Measurements from ENCODE around the gene STRBP.
A peak's percentile ranks its signal among the peaks of the same experiment; 100 is the strongest.

The STRBP gene

DNA sequence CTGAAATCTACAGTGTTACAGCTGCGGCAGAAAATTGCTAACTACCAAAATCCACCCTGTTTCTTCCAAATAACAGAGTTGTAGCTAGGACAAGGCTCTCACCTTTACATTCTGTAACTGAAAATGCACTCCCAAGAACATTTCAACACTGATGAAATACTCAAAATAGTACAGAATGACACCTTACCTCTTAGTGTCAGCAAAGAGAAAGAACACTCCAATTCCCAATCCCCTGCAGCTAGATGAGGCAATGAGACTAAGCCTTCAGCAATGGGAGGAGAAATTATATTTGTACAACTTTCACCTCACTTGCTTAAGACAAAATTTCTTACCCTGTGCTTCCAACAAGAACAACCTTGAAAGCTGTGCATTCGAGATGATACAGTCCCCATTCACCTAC lies 31.2 kb downstream of the STRBP start:
- TF ChIP-seq, protein P1, sequence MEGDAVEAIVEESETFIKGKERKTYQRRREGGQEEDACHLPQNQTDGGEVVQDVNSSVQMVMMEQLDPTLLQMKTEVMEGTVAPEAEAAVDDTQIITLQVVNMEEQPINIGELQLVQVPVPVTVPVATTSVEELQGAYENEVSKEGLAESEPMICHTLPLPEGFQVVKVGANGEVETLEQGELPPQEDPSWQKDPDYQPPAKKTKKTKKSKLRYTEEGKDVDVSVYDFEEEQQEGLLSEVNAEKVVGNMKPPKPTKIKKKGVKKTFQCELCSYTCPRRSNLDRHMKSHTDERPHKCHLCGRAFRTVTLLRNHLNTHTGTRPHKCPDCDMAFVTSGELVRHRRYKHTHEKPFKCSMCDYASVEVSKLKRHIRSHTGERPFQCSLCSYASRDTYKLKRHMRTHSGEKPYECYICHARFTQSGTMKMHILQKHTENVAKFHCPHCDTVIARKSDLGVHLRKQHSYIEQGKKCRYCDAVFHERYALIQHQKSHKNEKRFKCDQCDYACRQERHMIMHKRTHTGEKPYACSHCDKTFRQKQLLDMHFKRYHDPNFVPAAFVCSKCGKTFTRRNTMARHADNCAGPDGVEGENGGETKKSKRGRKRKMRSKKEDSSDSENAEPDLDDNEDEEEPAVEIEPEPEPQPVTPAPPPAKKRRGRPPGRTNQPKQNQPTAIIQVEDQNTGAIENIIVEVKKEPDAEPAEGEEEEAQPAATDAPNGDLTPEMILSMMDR (IDR thresholded peaks at IDR 0.05; ENCODE audit: insufficient read depth, low read depth, low read length, missing control alignments), result no peak

DNA sequence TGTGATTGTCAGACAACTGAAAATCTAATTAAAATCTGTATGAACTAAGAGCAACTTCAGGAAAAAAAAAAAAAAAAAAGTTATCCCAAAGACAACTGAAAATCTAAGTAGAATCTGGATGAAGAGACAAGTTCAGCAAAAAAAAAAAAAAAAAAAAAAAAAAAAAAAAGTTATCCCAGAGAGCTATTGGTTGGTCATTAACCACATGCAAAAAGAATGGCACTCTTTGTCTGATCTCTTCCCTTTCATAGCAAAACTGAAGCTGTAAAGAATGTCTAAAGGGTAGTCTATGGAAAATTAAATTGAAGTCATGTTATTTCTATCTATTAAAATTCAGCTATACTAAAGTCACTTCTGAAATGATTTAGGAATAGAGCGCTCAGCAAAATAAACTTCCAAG lies 32.9 kb downstream of the STRBP start:
- TF ChIP-seq, protein P1 (IDR thresholded peaks at IDR 0.05; ENCODE audit: insufficient read depth, low read depth, low read length, missing control alignments), result no peak
- H3K4me3 ChIP-seq (ENCODE audit: low read length), result no peak overlapping the region
- DNase-seq (ENCODE audit: low read depth), result no peak

More for the DNA sequence above, 31.2 kb downstream of the STRBP start:
- no peak overlapping the region for H3K4me3 ChIP-seq (ENCODE audit: low read length)
- DNase-seq (ENCODE audit: low read depth), result no peak

DNA sequence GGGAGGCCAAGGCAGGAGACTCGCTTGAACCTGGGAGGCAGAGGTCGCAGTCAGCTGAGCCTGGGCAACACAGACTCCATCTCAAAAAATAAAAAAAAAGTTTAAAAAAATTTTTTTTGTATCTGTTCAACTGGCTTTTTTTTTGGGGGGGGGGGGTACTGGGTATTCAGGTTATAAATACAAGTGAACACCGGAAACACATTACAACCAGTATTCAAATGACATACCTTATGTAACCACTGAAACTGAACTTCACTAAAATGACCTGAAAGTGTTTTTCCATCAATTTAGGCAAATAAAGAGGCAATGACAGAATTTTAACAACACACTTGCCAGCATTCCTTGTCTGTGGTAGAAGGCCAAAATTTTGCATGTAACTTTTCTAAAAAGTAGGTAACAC lies 33.5 kb downstream of the STRBP start:
- no peak for DNase-seq (ENCODE audit: low read depth)
- TF ChIP-seq, protein P1 (IDR thresholded peaks at IDR 0.05; ENCODE audit: insufficient read depth, low read depth, low read length, missing control alignments), result no peak
- H3K4me3 ChIP-seq (ENCODE audit: low read length), result no peak overlapping the region

DNA sequence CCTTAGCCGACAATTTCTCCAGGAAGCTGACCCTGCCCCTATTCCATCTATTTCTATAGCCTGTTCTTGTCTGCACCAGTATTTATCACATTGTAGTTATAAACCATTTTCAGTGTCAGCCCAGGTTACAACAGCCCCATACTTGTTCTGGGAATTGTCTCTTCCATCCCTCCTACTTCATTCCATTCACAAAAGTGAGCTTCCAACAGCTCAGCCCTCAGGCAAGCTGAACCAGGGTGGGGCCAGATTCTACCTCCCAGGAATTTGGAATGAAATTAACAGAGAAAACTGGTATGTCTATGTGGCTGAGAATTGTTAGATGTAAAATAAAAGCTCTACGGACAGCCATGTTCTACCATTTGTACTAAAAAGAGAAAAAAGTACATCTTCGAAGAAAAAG lies 36.1 kb downstream of the STRBP start:
- peak; percentile 13 for DNase-seq (ENCODE audit: low read depth)
- TF ChIP-seq, protein P1 (IDR thresholded peaks at IDR 0.05; ENCODE audit: insufficient read depth, low read depth, low read length, missing control alignments), result no peak
- H3K4me3 ChIP-seq (ENCODE audit: low read length), result no peak overlapping the region

DNA sequence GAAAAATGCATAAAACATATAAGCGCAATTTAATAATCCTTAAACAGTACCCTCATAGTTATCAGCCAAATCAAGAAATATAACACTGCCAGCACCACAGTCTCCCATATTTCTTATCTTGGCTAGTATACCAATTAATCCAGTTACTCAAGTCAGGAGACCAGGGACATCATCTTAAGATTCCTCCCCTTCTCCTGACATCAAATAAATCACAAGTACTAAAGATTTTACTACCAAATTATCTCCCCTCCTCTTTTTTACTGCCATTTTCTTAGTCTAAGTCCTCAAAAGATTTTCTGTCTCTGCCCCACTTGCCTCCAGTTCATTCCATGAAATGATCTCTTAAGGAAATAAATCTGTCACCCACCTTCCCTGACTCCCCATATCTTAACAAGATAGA lies 37.0 kb downstream of the STRBP start:
- no peak overlapping the region for H3K4me3 ChIP-seq (ENCODE audit: low read length)
- no peak for DNase-seq (ENCODE audit: low read depth)
- TF ChIP-seq, protein P1 (IDR thresholded peaks at IDR 0.05; ENCODE audit: insufficient read depth, low read depth, low read length, missing control alignments), result no peak

DNA sequence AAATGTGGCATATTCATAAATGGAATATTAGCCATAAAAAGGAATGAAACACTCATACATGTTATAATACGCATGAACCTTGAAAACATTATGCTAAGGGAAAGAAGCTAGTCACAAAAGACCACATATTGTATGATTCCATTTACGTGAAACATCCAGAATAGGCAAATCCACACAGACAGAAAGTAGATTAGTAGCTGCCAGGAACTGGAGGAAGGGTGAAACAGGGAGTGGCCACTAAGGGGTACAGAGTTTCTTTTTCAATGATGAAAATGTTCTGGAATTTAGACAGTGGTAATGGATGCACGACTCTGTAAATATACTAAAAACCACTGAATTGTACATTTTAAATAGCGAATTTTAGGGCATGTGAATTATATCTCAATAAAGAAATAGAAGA lies 39.4 kb downstream of the STRBP start:
- no peak overlapping the region for H3K4me3 ChIP-seq (ENCODE audit: low read length)
- DNase-seq (ENCODE audit: low read depth), result no peak
- TF ChIP-seq, protein P1 (IDR thresholded peaks at IDR 0.05; ENCODE audit: insufficient read depth, low read depth, low read length, missing control alignments), result no peak

DNA sequence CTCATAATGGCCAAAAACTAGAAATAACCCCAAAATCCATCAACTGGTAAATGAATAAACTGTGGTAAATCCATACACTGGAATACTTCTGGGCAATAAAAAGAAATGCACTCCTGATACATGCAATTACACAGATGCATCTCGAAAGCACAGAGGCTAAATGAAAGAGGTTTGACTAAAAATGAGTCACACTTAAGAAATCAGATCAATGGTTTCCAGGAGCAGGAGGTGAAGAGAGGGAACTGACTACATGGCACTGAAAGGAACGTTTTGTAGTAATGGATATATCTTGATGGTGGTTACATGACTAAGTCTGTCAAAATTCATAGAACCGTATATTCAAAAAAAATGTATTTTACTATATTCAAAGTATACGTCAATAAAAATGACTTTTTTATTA lies 42.4 kb downstream of the STRBP start:
- TF ChIP-seq, protein P1 (IDR thresholded peaks at IDR 0.05; ENCODE audit: insufficient read depth, low read depth, low read length, missing control alignments), result no peak
- peak; percentile 43 for DNase-seq (ENCODE audit: low read depth)
- H3K4me3 ChIP-seq (ENCODE audit: low read length), result no peak overlapping the region

All from epithelial cell of esophagus (primary cell).